Keratinocyte (primary cell): Measurements from ENCODE around the gene IGFALS.

Experiments
- CTCF ChIP-seq, 3 experiments: IDR thresholded peaks in 1 of 3; conservative IDR thresholded peaks in 1 of 3; optimal IDR thresholded peaks in 1 of 3; 2 replicates in 2 of 3; 3 replicates in 1 of 3; pipeline versions ENCODE3 to v1.5.1; 2011; ENCODE audit warnings: low read length in 3 of 3, mild to moderate bottlenecking in 3 of 3, moderate library complexity in 2 of 3, control low read depth in 1 of 3, inconsistent platforms in 1 of 3; ENCODE audit not compliant: insufficient read depth in 2 of 3; ENCODE audit errors: extremely low read depth in 1 of 3
- EZH2 ChIP-seq: IDR thresholded peaks from one replicate; pipeline ENCODE4 v1.6.1; 2012; ENCODE audit warnings: inconsistent platforms, mild to moderate bottlenecking, low read length, moderate library complexity

DNA sequence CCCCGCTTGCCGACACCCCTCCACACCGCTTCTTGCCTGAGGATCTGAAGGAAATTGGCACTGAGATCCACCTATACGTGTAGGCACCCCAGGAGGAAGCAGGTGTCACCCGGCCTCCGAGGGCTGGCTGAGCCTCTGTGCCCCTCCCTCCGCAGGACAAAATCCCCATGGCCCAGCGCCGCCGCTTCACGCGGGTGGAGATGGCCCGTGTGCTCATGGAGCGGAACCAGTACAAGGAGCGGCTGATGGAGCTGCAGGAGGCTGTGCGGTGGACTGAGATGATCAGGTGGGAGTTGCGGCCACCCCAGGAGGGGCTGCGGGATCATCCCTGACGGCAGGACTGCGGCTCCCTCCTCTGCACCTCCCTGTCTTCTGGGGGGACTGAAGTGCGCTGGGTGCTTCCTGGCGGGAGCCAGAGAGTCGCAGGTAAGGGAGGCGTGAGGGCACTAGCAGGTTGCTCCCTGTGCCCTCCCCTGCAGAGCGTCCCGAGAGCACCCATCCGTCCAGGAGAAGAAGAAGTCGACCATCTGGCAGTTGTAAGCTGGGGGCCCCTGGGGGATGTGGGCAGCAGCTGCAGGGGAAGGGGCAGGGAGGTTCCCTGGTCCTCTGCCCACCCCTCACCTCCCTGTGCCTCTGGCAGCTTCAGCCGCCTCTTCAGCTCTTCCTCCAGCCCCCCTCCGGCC is 31.2 kb downstream of the IGFALS start:
- TF ChIP-seq EZH2 (no peak), CTCF (optimal IDR thresholded peaks at IDR 0.05 in 1 of 3, IDR thresholded peaks at IDR 0.05 in 1 of 3, conservative IDR thresholded peaks at IDR 0.05 in 1 of 3; ENCODE audit: extremely low read depth in 1 of 3, insufficient read depth in 2 of 3, low read length in 3 of 3) (no peak)
